H9 (cell line): ENCODE results near the gene CD59. TPM values are rescaled to one million over a fixed set of nuclear protein-coding genes. Genes with fewer than 3 reads are reported as not detected.

Experiments
- DNase-seq: peaks from one replicate; pipeline ENCODE4 v3.0.0-alpha.2; 2017
- H2AFZ ChIP-seq: one replicate; pipeline ENCODE4 v1.6.1; 2013; ENCODE audit warnings: mild to moderate bottlenecking, low read length, control low read depth, moderate library complexity
- H2AK5ac ChIP-seq: 2 replicates; pipeline ENCODE4 v1.6.1; 2013; ENCODE audit warnings: low read length, control low read depth, mixed read lengths; ENCODE audit not compliant: insufficient read length
- H2BK120ac ChIP-seq: one replicate; pipeline ENCODE4 v1.6.1; 2013; ENCODE audit warnings: low read depth, mild to moderate bottlenecking, low read length, control low read depth, inconsistent platforms; ENCODE audit not compliant: poor library complexity, severe bottlenecking
- H2BK12ac ChIP-seq: 2 replicates; pipeline ENCODE4 v1.6.1; 2013; ENCODE audit warnings: low read length, control low read depth, mixed read lengths, low read depth; ENCODE audit not compliant: insufficient read length
- H2BK15ac ChIP-seq: 2 replicates; pipeline ENCODE4 v1.6.1; 2013; ENCODE audit warnings: low read depth, low read length, control low read depth
- H2BK20ac ChIP-seq: one replicate; pipeline ENCODE4 v1.6.1; 2013; ENCODE audit warnings: low read depth, mild to moderate bottlenecking, low read length, control low read depth, inconsistent platforms; ENCODE audit not compliant: poor library complexity, severe bottlenecking
- H2BK5ac ChIP-seq: 2 replicates; pipeline ENCODE4 v1.6.1; 2013; ENCODE audit warnings: low read length, control low read depth, mixed read lengths; ENCODE audit not compliant: insufficient read length
- H3K14ac ChIP-seq: 2 replicates; pipeline ENCODE4 v1.6.1; 2013; ENCODE audit warnings: low read length, control low read depth; ENCODE audit not compliant: insufficient read depth
- H3K18ac ChIP-seq: 2 replicates; pipeline ENCODE4 v1.6.1; 2013; ENCODE audit warnings: low read depth, mild to moderate bottlenecking, mixed read lengths, low read length, control low read depth; ENCODE audit not compliant: insufficient read length
- H3K23ac ChIP-seq: 2 replicates; pipeline ENCODE4 v1.6.1; 2013; ENCODE audit warnings: low read length, control low read depth, mixed read lengths, low read depth; ENCODE audit not compliant: insufficient read length
- H3K23me2 ChIP-seq: 2 replicates; pipeline ENCODE4 v1.6.1; 2013; ENCODE audit warnings: low read depth, mild to moderate bottlenecking, mixed read lengths, low read length, control low read depth; ENCODE audit not compliant: insufficient read length, poor library complexity, severe bottlenecking
- H3K27ac ChIP-seq: 2 replicates; pipeline ENCODE4 v1.5.1; 2013; ENCODE audit warnings: low read length, control low read depth, mixed read lengths, low read depth; ENCODE audit not compliant: insufficient read length
- H3K27me3 ChIP-seq: 2 replicates; pipeline ENCODE4 v1.6.1; 2013; ENCODE audit warnings: low read length, control low read depth, inconsistent platforms; ENCODE audit not compliant: insufficient read depth
- H3K4ac ChIP-seq: 2 replicates; pipeline ENCODE4 v1.6.1; 2013; ENCODE audit warnings: low read depth, mild to moderate bottlenecking, control low read depth, inconsistent platforms, low read length, moderate library complexity
- H3K4me1 ChIP-seq: 2 replicates; pipeline ENCODE4 v1.6.1; 2013; ENCODE audit warnings: low read length, control low read depth, inconsistent platforms; ENCODE audit not compliant: insufficient read depth
- H3K4me2 ChIP-seq: 2 replicates; pipeline ENCODE4 v1.6.1; 2013; ENCODE audit warnings: low read length, control low read depth, mixed read lengths; ENCODE audit not compliant: insufficient read length, insufficient read depth
- H3K56ac ChIP-seq: 2 replicates; pipeline ENCODE4 v1.6.1; 2013; ENCODE audit warnings: low read depth, mild to moderate bottlenecking, mixed read lengths, low read length, control low read depth; ENCODE audit not compliant: insufficient read length
- H3K79me1 ChIP-seq: 2 replicates; pipeline ENCODE4 v1.6.1; 2013; ENCODE audit warnings: low read depth, mild to moderate bottlenecking, moderate library complexity, low read length, control low read depth, inconsistent platforms; ENCODE audit not compliant: insufficient read depth, poor library complexity, severe bottlenecking
- H3K79me2 ChIP-seq: 2 replicates; pipeline ENCODE4 v1.6.1; 2013; ENCODE audit warnings: low read length, control low read depth, inconsistent platforms; ENCODE audit not compliant: insufficient read depth
- H3K9ac ChIP-seq: 2 replicates; pipeline ENCODE4 v1.6.1; 2013; ENCODE audit warnings: low read length, control low read depth, mixed read lengths; ENCODE audit not compliant: insufficient read length; ENCODE audit errors: extremely low read depth
- H3K9me3 ChIP-seq: one replicate; pipeline ENCODE4 v1.6.1; 2013; ENCODE audit warnings: low read depth, low read length, inconsistent platforms; ENCODE audit not compliant: control insufficient read depth
- H3T11ph ChIP-seq: one replicate; pipeline ENCODE4 v1.6.1; 2013; ENCODE audit warnings: mild to moderate bottlenecking, low read length, control low read depth, inconsistent platforms
- H4K20me1 ChIP-seq: one replicate; pipeline ENCODE4 v1.6.1; 2013; ENCODE audit not compliant: control insufficient read depth, insufficient read length, insufficient read depth
- H4K5ac ChIP-seq: 2 replicates; pipeline ENCODE4 v1.6.1; 2013; ENCODE audit warnings: low read depth, mild to moderate bottlenecking, mixed read lengths, low read length, control low read depth; ENCODE audit not compliant: insufficient read length
- H4K8ac ChIP-seq: replicated peaks from 2 replicates; pipeline ENCODE4 v1.6.1; 2013; ENCODE audit warnings: low read length, control low read depth, mixed read lengths, low read depth; ENCODE audit not compliant: insufficient read length
- H4K91ac ChIP-seq: 2 replicates; pipeline ENCODE4 v1.6.1; 2013; ENCODE audit warnings: low read depth, mild to moderate bottlenecking, moderate library complexity, mixed read lengths, low read length, control low read depth; ENCODE audit not compliant: insufficient read length
- H3K27ac Mint-ChIP-seq, 3 experiments: 2 replicates in 2 of 3; 3 replicates in 1 of 3; pipeline ENCODE4 v1.8.0; 2020 to 2021; ENCODE audit warnings: mixed read lengths in 3 of 3, mild to moderate bottlenecking in 1 of 3, moderate library complexity in 1 of 3
- H3K27me3 Mint-ChIP-seq: 2 replicates; pipeline ENCODE4 v1.8.0; 2021; ENCODE audit warnings: low read depth, mild to moderate bottlenecking, moderate library complexity, mixed read lengths
- H3K36me3 Mint-ChIP-seq, 3 experiments: 2 replicates in 2 of 3; 3 replicates in 1 of 3; pipeline ENCODE4 v1.8.0; 2020 to 2021; ENCODE audit warnings: low read depth in 3 of 3, mixed read lengths in 3 of 3; ENCODE audit not compliant: insufficient read depth in 1 of 3
- H3K4me1 Mint-ChIP-seq, 2 experiments: 2 replicates each; pipeline ENCODE4 v1.8.0; 2020; ENCODE audit warnings: mixed read lengths in 2 of 2
- H3K4me3 Mint-ChIP-seq, 2 experiments: 2 replicates in 1 of 2; 3 replicates in 1 of 2; pipeline ENCODE4 v1.8.0; 2020 to 2021; ENCODE audit warnings: mild to moderate bottlenecking in 2 of 2, mixed read lengths in 2 of 2, moderate library complexity in 1 of 2
- H3K9me3 Mint-ChIP-seq, 2 experiments: 2 replicates in 1 of 2; 3 replicates in 1 of 2; pipeline ENCODE4 v1.8.0; 2020; ENCODE audit warnings: mild to moderate bottlenecking in 2 of 2, mixed read lengths in 2 of 2, moderate library complexity in 1 of 2
- whole genome bisulfite sequencing: extraction: QIAGEN DNeasy Blood & Tissue Kit; methylation state at CpG from one replicate; pipeline ENCODE4 v1.1.7; 2013; ENCODE audit warnings: missing lambda C conversion rate, low lambda C conversion rate, mixed read lengths; ENCODE audit not compliant: insufficient read length; ENCODE audit errors: extremely low coverage; 5-methylcytosine and 5-hydroxymethylcytosine counted together
- total RNA-seq: library from RNA; stranded (reverse); gene quantifications from 2 replicates; pipeline ENCODE4 v1.2.1, GENCODE V29; 2021
- TF ChIP-seq, protein P1 (sequence below): fragments of 200-600 bp; sonication (generic); conservative IDR thresholded peaks from 3 replicates; pipeline ENCODE4 v1.8.0; 2021; ENCODE audit warnings: antibody characterized with exemption, mild to moderate bottlenecking

The CD59 gene
- total RNA-seq, 1 experiment from 2014 or later: 91.5 TPM

DNA sequence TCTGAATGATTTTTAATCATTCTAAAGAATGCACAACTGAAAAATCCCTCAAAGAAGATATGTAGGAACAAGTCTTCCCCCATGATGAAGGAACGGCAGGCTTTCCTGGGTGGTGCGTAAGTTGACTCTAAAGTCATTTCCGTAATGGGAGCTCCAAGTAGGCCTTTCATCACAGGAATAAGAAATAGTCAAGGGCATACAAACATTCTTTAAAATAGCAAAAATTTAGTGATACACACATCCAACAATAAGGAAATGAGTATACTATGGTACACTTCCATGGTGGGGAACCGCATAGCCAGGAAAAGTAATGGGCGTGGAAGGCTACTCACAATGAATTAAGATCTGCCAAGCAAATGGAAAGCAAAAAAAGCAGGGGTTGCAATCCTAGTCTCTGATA is 10.7 kb downstream of the CD59 start:
- Mint-ChIP-seq H3K4me3 (no peak overlapping the region), H3K27me3 (no peaks in the 10 kb centered on the region), H3K4me1 (peaks cover 16 to 20% of the 10 kb centered on the region in 2 experiments), H3K9me3 (peaks cover 3 to 4% of the 10 kb centered on the region in 2 experiments; a peak in 2 of 5 replicates), H3K36me3 (peaks cover 7 to 24% (median 9%) of the 10 kb centered on the region in 3 experiments; a peak in 6 of 7 replicates), H3K27ac (no peak overlapping the region)
- H3K79me1 ChIP-seq: no peaks in the 10 kb centered on the region
- H3K9me3 ChIP-seq: no peaks in the 10 kb centered on the region
- H3K9ac ChIP-seq: no peak overlapping the region
- H2AFZ ChIP-seq: no peak overlapping the region
- no peak overlapping the region for H2BK120ac ChIP-seq
- WGBS: no CpG with 5 or more reads among the region's 5 CpGs
- no peak overlapping the region for H3K18ac ChIP-seq
- H2BK12ac ChIP-seq: no peak overlapping the region
- H4K5ac ChIP-seq: no peak overlapping the region
- H2BK5ac ChIP-seq: no peak overlapping the region
- no peak overlapping the region for H3K27ac ChIP-seq
- H3K56ac ChIP-seq: no peak overlapping the region
- no peak overlapping the region for H4K8ac ChIP-seq
- no peak overlapping the region for H3K4ac ChIP-seq
- no peak overlapping the region for H2BK20ac ChIP-seq
- no peak overlapping the region for H3K14ac ChIP-seq
- no peak overlapping the region for H3K23ac ChIP-seq
- no peaks in the 10 kb centered on the region; the same call in 1 of the 2 replicates for H3K79me2 ChIP-seq
- H4K91ac ChIP-seq: no peak overlapping the region
- H2AK5ac ChIP-seq: no peak overlapping the region
- H2BK15ac ChIP-seq: no peak overlapping the region
- no peaks in the 10 kb centered on the region for H3K23me2 ChIP-seq
- H4K20me1 ChIP-seq: no peaks in the 10 kb centered on the region
- DNase-seq: no peak
- H3K4me1 ChIP-seq: peaks cover 3% of the 10 kb centered on the region; the same call in 1 of the 2 replicates
- TF ChIP-seq, protein P1, sequence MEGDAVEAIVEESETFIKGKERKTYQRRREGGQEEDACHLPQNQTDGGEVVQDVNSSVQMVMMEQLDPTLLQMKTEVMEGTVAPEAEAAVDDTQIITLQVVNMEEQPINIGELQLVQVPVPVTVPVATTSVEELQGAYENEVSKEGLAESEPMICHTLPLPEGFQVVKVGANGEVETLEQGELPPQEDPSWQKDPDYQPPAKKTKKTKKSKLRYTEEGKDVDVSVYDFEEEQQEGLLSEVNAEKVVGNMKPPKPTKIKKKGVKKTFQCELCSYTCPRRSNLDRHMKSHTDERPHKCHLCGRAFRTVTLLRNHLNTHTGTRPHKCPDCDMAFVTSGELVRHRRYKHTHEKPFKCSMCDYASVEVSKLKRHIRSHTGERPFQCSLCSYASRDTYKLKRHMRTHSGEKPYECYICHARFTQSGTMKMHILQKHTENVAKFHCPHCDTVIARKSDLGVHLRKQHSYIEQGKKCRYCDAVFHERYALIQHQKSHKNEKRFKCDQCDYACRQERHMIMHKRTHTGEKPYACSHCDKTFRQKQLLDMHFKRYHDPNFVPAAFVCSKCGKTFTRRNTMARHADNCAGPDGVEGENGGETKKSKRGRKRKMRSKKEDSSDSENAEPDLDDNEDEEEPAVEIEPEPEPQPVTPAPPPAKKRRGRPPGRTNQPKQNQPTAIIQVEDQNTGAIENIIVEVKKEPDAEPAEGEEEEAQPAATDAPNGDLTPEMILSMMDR: no peak
- H3K27me3 ChIP-seq: no peaks in the 10 kb centered on the region
- H3K4me2 ChIP-seq: no peak overlapping the region
- H3T11ph ChIP-seq: no peak overlapping the region
